Caki2 (cell line): ENCODE data around the gene PYCR2. TPM values are rescaled to one million over a fixed set of nuclear protein-coding genes. Genes with fewer than 3 reads are reported as not detected.

Experiments used
- DNase-seq: peaks from one replicate; pipeline ENCODE4 v3.0.0-alpha.2; 2015; ENCODE audit warnings: low read depth
- in situ Hi-C: cut with HindIII; loops from 2 replicates; pipeline ENCODE4 v1.10.0; 2016; ENCODE audit warnings: low sequenced_read_pairs, low pct_unique_long_range_greater_than_20kb, mixed read lengths
- total RNA-seq: library from RNA; depleted of rRNA; stranded (reverse); fragments of >200 nt; shearing (Covaris generic); gene quantifications from 2 replicates; pipeline ENCODE4 v1.2.3, GENCODE V29; 2014; ENCODE audit warnings: low replicate concordance; rRNA removed

The PYCR2 gene
- total RNA-seq, 1 experiment from 2014 or later = 112 TPM

DNA sequence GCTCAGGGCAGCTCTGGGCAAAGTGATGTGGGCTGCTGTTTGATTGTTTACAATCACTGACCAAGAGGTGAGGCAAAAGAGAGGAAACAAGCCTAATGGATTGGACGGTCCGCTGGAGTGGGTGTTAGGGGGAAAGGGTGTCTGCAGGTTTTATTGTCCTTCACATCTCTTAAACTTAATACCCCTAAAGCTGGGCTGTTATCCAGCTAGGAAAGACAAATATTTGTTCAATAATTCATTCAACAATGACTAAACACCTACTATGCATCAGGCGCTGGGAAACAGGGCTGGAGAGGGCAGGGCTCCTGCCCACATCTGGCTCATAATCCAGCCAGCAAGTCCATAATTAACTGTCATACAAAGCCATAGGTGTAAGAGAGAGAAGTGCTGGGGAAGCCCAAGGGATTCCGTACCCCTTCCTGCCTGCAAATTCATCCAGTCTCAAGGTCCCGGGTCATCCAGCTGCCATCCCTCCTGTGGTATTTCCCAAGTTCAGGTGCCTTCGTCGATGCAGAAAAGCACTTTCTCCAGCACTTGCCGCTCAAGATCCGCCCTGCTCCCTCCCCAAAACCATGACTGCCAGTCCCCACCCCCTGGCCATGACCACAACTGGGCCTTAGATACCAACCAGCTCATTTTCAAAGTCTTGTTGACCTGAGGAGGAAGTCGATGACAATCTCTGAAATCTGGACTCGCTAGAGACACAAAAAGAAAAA is 52.5 kb downstream of the PYCR2 start:
- in situ Hi-C loops = no loop called here
- DNase-seq = peak; percentile 62

DNA sequence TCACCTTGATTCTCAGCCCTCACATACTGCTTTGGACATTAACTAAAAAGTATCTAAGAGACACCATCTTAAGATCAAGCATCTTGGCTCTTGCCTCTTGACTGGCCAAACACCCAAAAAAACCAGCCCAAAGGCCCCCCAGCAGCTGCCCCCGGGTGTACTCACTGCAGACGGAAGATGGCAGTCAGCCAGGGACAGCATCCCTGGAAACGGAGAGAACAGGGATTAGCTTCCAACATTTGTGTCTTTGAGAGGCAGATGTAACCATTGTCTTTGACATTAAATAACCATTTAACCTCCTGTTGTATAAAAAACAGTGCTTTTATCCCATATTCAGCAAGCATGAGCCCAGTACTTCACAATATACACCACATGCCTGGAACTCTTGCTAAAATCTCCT is 53.1 kb downstream of the PYCR2 start:
- in situ Hi-C loops = no loop called here
- DNase-seq = no peak

Other genes starting within 250 kb of the PYCR2 start
- 368 and 386 TPM in 2 replicates for gene SRP9, start 146.4 kb downstream of the PYCR2 start, total RNA-seq
- gene EPHX1, start 114.1 kb downstream of the PYCR2 start, total RNA-seq = 192 and 251 TPM in 2 replicates
- gene TMEM63A, start 41.9 kb downstream of the PYCR2 start, total RNA-seq = 6.4 and 12.8 TPM in 2 replicates
- not detected in 2 replicates for gene LEFTY1, start 35.1 kb downstream of the PYCR2 start, total RNA-seq
- gene LEFTY2, start 17.0 kb upstream of the PYCR2 start, total RNA-seq = not detected in 2 replicates
- gene SDE2, start 75.1 kb upstream of the PYCR2 start, total RNA-seq = 20.0 and 21.0 TPM in 2 replicates
- gene H3-3A, start 138.5 kb upstream of the PYCR2 start, total RNA-seq = 164 and 191 TPM in 2 replicates